GM19397 (cell line): ENCODE results near the gene ABLIM3.

Experiments used
- ATAC-seq: cut with Tn5 transposase; IDR thresholded peaks from one replicate; pipeline ENCODE4 v1.9.1; 2021; ENCODE audit warnings: mild to moderate bottlenecking, moderate library complexity; ENCODE audit not compliant: unreplicated experiment

The ABLIM3 gene

DNA sequence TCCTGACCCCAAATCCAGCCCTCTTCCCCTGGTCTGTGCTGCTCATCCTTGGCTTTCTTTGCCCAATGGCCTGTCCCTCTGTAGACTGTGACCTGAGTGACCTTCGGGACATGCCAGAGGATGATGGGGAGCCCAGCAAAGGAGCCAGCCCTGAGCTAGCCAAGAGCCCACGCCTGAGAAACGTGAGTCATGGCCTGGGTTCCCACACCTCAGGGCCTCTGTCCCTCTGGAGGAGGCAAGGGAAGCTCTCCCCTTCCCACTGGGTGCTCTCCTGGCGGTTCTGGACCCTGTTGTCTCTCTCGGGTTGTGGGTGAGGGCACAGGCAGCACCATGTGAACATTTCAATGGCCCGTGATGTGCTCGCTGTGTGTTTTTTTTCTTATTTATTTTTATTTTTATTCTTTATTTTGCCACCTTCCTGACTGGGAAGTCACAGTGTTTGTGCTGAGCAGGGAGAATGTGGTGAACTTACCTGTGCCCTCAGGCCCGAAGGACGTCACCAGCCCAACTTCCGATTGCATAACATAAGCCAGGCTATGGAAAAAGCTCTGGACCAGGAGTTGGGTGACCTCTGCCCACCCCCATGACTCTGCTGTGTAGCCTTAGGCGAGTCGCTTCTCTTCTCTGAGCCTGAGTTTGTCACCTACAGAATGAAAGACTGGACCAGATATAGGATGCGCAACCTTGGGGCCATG lies 159.9 kb downstream of the ABLIM3 start:
- ATAC-seq: no peak

DNA sequence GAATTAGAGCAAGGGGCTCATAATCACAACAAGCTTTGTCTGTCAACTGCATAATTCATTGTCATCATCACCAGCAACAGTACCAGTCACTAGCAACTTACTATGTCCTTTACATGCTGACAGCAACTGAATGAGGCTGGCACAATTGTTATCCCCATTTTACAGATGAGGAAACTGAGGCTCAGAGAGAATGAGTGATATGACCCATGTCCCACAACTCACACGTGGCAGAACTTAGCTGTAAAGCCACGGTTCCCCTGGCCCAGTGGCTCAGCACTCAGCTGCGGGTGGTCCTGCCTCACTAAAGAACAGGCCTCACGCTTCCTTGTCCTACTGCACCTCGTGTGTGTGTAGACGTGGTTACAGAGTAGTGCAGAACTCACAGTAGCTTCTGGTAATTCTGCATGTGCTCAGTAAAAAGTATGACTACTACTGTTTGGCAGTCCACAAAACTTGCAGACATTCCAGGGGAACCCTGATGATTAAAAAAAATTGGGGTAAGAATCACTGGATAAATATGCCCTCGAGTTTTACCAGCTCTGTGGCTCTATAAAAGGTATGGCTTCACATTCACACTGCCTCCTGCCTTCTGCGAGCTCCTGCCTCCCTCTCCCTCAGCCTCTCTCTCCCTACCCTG lies 160.6 kb downstream of the ABLIM3 start:
- ATAC-seq: no peak

DNA sequence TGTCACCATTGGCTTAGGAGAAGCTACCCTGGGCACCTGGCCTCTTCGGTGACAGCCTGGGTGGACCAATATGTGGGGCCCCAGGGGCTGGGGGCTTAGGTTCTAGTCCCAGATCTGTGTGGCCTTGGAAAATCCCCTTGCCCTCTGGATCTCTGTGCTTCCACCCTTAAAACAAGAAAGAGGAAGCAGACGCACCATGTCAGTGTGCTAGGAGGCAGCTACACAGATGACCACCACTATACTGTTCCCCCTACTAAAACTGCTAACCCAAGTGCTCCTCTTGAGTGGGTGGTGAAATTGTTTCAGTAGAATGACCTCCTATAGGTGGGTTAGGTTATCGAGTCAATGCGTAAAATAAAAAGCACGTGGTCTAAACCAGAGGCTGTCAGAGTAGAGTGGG lies 161.3 kb downstream of the ABLIM3 start:
- ATAC-seq: no peak

DNA sequence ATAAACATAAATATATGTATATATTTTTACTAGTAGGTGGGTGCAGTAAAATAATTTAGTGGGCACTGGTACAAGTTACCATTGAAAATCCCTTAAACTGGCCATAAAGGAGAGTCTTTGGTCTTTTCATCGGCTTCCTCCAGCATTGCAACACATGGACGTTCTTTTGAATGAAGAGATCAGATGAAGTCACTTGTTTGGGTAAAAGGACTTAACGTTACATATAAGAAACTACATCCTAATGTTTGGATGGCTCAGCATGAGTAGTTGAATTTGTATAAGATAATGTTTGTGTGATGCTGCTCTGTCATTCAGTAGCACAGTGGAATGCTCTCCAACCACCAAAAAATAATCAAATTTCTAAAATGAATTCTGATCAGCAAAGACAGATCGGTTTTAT lies 161.9 kb downstream of the ABLIM3 start:
- ATAC-seq: no peak

DNA sequence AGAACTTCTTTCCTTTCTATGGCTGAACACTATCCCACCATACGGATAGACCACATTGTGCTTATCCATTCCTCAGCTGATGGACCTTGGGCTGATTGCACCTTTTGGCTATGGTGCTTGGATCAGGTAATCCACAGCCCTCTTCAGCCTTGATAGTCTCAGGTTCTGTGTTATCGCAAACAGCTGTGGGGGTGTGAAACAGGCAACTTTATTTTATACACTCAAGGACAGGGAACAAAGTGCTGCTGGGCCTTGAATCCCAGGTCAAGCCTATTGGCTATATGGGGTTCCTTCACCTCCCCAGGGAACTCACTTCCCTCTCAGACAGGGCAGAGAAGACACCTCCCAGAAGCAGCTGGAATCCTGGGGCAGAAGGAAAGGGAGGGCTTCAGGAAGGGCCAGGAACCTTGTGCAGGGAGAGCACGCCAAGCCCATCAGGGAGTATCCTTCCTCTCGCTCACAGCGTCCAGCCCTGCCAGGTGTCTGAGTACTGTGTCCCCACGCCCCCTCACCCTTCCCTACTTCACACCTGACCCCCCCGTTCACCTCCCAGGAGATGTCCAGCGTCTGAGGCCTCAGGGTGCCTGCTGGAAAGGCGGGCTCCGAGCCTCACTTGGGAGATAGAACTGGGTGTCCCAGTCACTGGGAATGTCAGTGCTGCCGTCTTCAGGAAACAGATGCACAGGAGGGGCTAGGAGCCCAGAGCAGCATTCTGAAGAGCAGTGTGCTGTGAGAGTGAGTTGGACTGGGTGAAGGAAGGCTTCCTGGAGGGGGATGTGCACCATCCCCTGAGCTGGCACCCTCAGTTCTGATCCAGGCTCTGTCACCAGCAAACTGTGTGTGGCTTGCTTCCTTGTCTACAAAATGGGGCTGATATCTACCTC lies 163.1 kb downstream of the ABLIM3 start:
- no peak for ATAC-seq

DNA sequence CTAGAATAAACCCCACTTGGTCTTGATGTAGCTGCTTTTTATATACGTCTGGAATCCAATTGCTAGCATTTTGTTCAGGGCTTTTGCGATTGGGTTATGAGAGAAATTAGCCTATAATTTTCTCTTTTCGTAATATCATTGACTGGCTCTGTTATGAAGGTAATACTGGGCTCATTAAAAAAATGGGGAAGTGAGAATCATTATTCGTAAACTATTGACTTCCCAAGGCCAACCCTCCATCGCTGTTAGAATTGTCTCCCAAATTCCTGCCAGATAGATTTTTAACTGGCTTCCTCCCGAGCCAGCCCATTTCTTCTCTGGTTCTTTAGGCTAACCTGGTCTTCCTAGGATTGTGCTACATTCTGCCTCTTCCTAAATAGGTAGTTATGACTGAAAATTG lies 168.1 kb downstream of the ABLIM3 start:
- no peak for ATAC-seq
